UCSD-AML1 (cell line): Measurements from ENCODE around the gene ADGRV1.
"Not testable (repeated sequence)": the region's sequence is repeated elsewhere in the genome, so short reads cannot be mapped to it uniquely, and the experiment has no call there.

Source experiments
- DNase-seq: peaks from one replicate; lab custom pipeline; 2025; ENCODE audit not compliant: unreplicated experiment; lab: John Stamatoyannopoulos, UW

The ADGRV1 gene

GRCh38 chr5:90549223-90549622, 9.4 kb upstream of the ADGRV1 start:
- DNase-seq: no peak

GRCh38 chr5:90549729-90550275, 8.8 kb upstream of the ADGRV1 start:
- no peak for DNase-seq

GRCh38 chr5:90550963-90551362, 7.6 kb upstream of the ADGRV1 start:
- DNase-seq: no peak

- DNase-seq: no peak
Measured at GRCh38 chr5:90551376-90551775, 7.2 kb upstream of the ADGRV1 start.

GRCh38 chr5:90553711-90554110, 4.9 kb upstream of the ADGRV1 start:
- no peak for DNase-seq

- no peak for DNase-seq
Measured at GRCh38 chr5:90554358-90555006, 4.1 kb upstream of the ADGRV1 start.

- DNase-seq: no peak
Measured at GRCh38 chr5:90555666-90556065, 2.9 kb upstream of the ADGRV1 start.

GRCh38 chr5:90557391-90557790, 1.2 kb upstream of the ADGRV1 start:
- peak; percentile 6 for DNase-seq

GRCh38 chr5:90557871-90558270, 726 bp upstream of the ADGRV1 start:
- DNase-seq: no peak

- DNase-seq: no peak
Measured at GRCh38 chr5:90560771-90561170, 2.2 kb downstream of the ADGRV1 start.

- no peak for DNase-seq
Measured at GRCh38 chr5:90561766-90562165, 3.2 kb downstream of the ADGRV1 start.

- no peak for DNase-seq
Measured at GRCh38 chr5:90562341-90562740, 3.7 kb downstream of the ADGRV1 start.

GRCh38 chr5:90563108-90563507, 4.5 kb downstream of the ADGRV1 start:
- DNase-seq: no peak

GRCh38 chr5:90565491-90565890, 6.9 kb downstream of the ADGRV1 start:
- DNase-seq: no peak

GRCh38 chr5:90569084-90569483, 10.5 kb downstream of the ADGRV1 start:
- DNase-seq: no peak

- DNase-seq: no peak
Measured at GRCh38 chr5:90570034-90570433, 11.4 kb downstream of the ADGRV1 start.

GRCh38 chr5:90571147-90571773, 12.7 kb downstream of the ADGRV1 start:
- no peak for DNase-seq

- no peak for DNase-seq
Measured at GRCh38 chr5:90575712-90576111, 17.1 kb downstream of the ADGRV1 start.

- not testable (repeated sequence) for DNase-seq
Measured at GRCh38 chr5:90576566-90576965, 18.0 kb downstream of the ADGRV1 start.

- not testable (repeated sequence) for DNase-seq
Measured at GRCh38 chr5:90579905-90580304, 21.3 kb downstream of the ADGRV1 start.

- DNase-seq: no peak
Measured at GRCh38 chr5:90581956-90582355, 23.4 kb downstream of the ADGRV1 start.

GRCh38 chr5:90585337-90585986, 26.9 kb downstream of the ADGRV1 start:
- DNase-seq: no peak
